Gastroesophageal sphincter (tissue), 4 donors: ENCODE results near the gene SGCD. TPM values are rescaled to one million over a fixed set of nuclear protein-coding genes. Genes with fewer than 3 reads are reported as not detected.

Source experiments
- ATAC-seq: fragments of 150-250 bp; one replicate; pipeline ENCODE4 v1.9.1; 2016; ENCODE audit warnings: mild to moderate bottlenecking, moderate library complexity
- H3K27ac ChIP-seq, 4 donors: fragments of 200-600 bp; sonication (generic) in 3 of 4; 1 replicate in 3 of 4; 2 replicates in 1 of 4; pipeline ENCODE4 v1.5.1; 2016 to 2019
- H3K27me3 ChIP-seq: fragments of 200-600 bp; sonication (generic); one replicate; pipeline ENCODE4 v1.5.1; 2019
- H3K36me3 ChIP-seq, 2 donors: fragments of 200-600 bp; sonication (generic); one replicate each; pipeline ENCODE4 v1.5.1; 2019; ENCODE audit warnings: control low read depth in 1 of 2
- H3K4me1 ChIP-seq, 3 donors: fragments of 200-600 bp; sonication (generic); 1 replicate in 2 of 3; 2 replicates in 1 of 3; pipeline ENCODE4 v1.5.1; 2016 to 2019; ENCODE audit warnings: control low read depth in 2 of 3
- H3K4me3 ChIP-seq, 2 donors: fragments of 200-600 bp; sonication (generic); one replicate each; pipeline ENCODE4 v1.5.1; 2019; ENCODE audit warnings: mild to moderate bottlenecking in 1 of 2, moderate library complexity in 1 of 2
- H3K9me3 ChIP-seq, 3 donors: fragments of 200-600 bp; sonication (generic); one replicate each; pipeline ENCODE4 v1.5.1; 2017 to 2019; ENCODE audit warnings: control low read depth in 2 of 3
- CTCF ChIP-seq, 4 experiments: fragments of 200-600 bp in 2 of 4; fragments of 450-650 bp in 2 of 4; sonication (generic) in 1 of 4; IDR thresholded peaks; one replicate each; pipeline ENCODE4 v1.5.1; 2017 to 2019; ENCODE audit warnings: antibody characterized with exemption in 4 of 4, mild to moderate bottlenecking in 2 of 4, moderate library complexity in 2 of 4
- EP300 ChIP-seq: sonication (generic); formaldehyde crosslinking; IDR thresholded peaks from one replicate; pipeline ENCODE4 v1.6.1; 2017; ENCODE audit warnings: antibody characterized with exemption, mild to moderate bottlenecking
- POLR2A ChIP-seq, 2 donors: fragments of 450-650 bp; IDR thresholded peaks; one replicate each; pipeline ENCODE4 v1.6.1; 2017; ENCODE audit warnings: antibody characterized with exemption in 2 of 2, mild to moderate bottlenecking in 2 of 2, moderate library complexity in 1 of 2
- POLR2AphosphoS5 ChIP-seq: sonication (generic); formaldehyde crosslinking; IDR thresholded peaks from one replicate; pipeline ENCODE4 v1.6.1; 2017; ENCODE audit warnings: antibody characterized with exemption
- WGBS, 2 donors: methylation state at CpG; one replicate each; pipeline ENCODE4 v1.1.5; 2018; ENCODE audit warnings: low coverage in 1 of 2; 5-methylcytosine and 5-hydroxymethylcytosine counted together
- total RNA-seq, 4 donors: library from RNA; depleted of rRNA; stranded (reverse); fragments of >200 nt; gene quantifications; one replicate each; pipeline ENCODE4 v1.1.0, GENCODE V29; 2016

SGCD gene
- total RNA-seq, 4 donors from 2014 or later = 8.8 to 61.3 (median 33.7) TPM

- H3K4me1 ChIP-seq = peaks cover 0 to 10% (median 4%) of the 10 kb centered on the region in 3 donors
- H3K9me3 ChIP-seq = no peaks in the 10 kb centered on the region
- WGBS, 2 donors = 79 to 96% methylated on average over 6 to 8 of the region's 8 CpGs
- no peak for ATAC-seq
- H3K27ac ChIP-seq = no peak overlapping the region
- TF ChIP-seq CTCF (IDR thresholded peaks at IDR 0.05) (no peak), EP300 (no peak), POLR2A (IDR thresholded peaks at IDR 0.05) (no peak), POLR2AphosphoS5 (no peak)
- no peaks in the 10 kb centered on the region for H3K36me3 ChIP-seq
- no peak overlapping the region for H3K4me3 ChIP-seq
- H3K27me3 ChIP-seq = no peaks in the 10 kb centered on the region
Measured at GRCh38 chr5:156618601-156619000, 291.6 kb downstream of the SGCD start.

- H3K4me1 ChIP-seq = peaks cover 0 to 10% (median 4%) of the 10 kb centered on the region in 3 donors
- no peaks in the 10 kb centered on the region for H3K9me3 ChIP-seq
- no peaks in the 10 kb centered on the region for H3K27me3 ChIP-seq
- H3K4me3 ChIP-seq = no peak overlapping the region
- 42 to 56% methylated on average over 1 of the region's 1 CpG for WGBS, 2 donors
- no peaks in the 10 kb centered on the region for H3K36me3 ChIP-seq
- no peak for TF ChIP-seq POLR2A (IDR thresholded peaks at IDR 0.05)
- TF ChIP-seq POLR2AphosphoS5 = no peak
- no peak for TF ChIP-seq EP300
- TF ChIP-seq CTCF (IDR thresholded peaks at IDR 0.05) = no peak
- no peak overlapping the region for H3K27ac ChIP-seq
- no peak for ATAC-seq
Measured at GRCh38 chr5:156621719-156622118, 294.8 kb downstream of the SGCD start.

- 55 to 59% methylated on average over 4 to 5 of the region's 5 CpGs for WGBS, 2 donors
- Histone ChIP-seq H3K27me3 (no peaks in the 10 kb centered on the region), H3K9me3 (no peaks in the 10 kb centered on the region), H3K27ac (no peak overlapping the region), H3K4me1 (peaks cover 0 to 10% (median 4%) of the 10 kb centered on the region in 3 donors), H3K36me3 (no peaks in the 10 kb centered on the region), H3K4me3 (no peak overlapping the region)
- TF ChIP-seq EP300 (no peak), CTCF (IDR thresholded peaks at IDR 0.05) (no peak), POLR2A (IDR thresholded peaks at IDR 0.05) (no peak)
- no peak for ATAC-seq
Measured at GRCh38 chr5:156623381-156624040, 296.5 kb downstream of the SGCD start.

- no peak for TF ChIP-seq EP300
- no peak for TF ChIP-seq POLR2AphosphoS5
- H3K9me3 ChIP-seq = no peaks in the 10 kb centered on the region
- WGBS, 2 donors = 84 to 85% methylated on average over 4 of the region's 4 CpGs
- no peak overlapping the region for H3K4me3 ChIP-seq
- no peaks in the 10 kb centered on the region for H3K36me3 ChIP-seq
- no peak overlapping the region for H3K27ac ChIP-seq
- no peaks in the 10 kb centered on the region for H3K27me3 ChIP-seq
- ATAC-seq = no peak
- peaks cover 0 to 10% (median 4%) of the 10 kb centered on the region in 3 donors for H3K4me1 ChIP-seq
Measured at GRCh38 chr5:156624686-156625085, 297.7 kb downstream of the SGCD start.

- Histone ChIP-seq H3K9me3 (no peaks in the 10 kb centered on the region), H3K36me3 (no peaks in the 10 kb centered on the region), H3K27ac (no peak overlapping the region), H3K4me3 (no peak overlapping the region), H3K4me1 (no peaks in the 10 kb centered on the region), H3K27me3 (no peaks in the 10 kb centered on the region)
- no peak for ATAC-seq
- TF ChIP-seq CTCF (IDR thresholded peaks at IDR 0.05) (no peak), POLR2AphosphoS5 (no peak), POLR2A (IDR thresholded peaks at IDR 0.05) (no peak), EP300 (no peak)
Measured at GRCh38 chr5:156628421-156628820, 301.5 kb downstream of the SGCD start.
